ENCODE measurements around the gene LBH.
"Not testable (repeated sequence)": the region's sequence is repeated elsewhere in the genome, so short reads cannot be mapped to it uniquely, and the experiment has no call there.

The LBH gene

DNA sequence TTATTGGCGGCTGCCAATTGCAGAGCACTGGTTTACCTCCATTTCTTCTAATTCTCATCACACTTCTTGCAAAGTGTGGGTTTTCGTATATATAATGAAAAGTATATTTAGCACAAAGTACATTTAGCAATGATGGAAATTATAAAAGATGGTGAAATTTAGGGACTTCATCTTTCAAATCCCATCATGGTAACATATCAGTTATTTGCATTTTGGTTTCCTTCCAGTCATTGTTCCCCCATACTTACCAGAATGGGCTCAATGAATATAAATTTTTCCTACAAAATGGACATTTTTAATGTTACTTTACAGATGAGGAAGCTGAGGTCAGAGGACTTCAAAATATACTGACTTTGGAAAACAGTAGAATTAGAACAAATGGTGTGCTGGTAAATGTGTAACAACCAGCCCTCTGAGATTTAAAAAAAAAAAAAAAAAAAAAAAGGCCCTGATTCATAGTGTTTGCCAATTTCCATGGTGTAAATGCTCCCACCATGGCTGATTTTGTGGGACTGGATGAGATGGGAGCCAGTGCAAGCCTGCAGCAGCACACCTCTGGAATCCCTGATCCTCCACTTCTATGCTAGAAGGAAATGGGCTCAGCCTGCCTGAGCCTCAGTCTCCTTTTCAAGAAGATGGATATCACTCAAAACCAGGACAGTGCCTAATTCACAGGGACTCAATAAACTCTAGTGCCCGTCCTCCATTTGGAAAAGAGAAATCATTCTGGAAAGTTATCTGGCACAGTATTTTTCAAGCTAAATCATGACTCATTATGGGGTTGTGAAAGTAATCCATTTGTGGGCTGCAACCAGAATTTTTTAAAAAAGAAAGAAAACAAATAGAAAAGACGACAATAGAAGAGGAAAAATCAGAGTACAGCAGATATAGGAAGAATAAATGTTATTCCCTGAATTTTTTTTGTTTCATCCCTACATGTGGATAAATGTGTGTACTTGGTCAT, 34.0 kb downstream of the LBH start:
- H3K4me3 ChIP-seq (ENCODE audit: low read length) = peak overlapping the region; percentile 4; the same call in 1 of the 2 replicates
- TF ChIP-seq, protein P1, sequence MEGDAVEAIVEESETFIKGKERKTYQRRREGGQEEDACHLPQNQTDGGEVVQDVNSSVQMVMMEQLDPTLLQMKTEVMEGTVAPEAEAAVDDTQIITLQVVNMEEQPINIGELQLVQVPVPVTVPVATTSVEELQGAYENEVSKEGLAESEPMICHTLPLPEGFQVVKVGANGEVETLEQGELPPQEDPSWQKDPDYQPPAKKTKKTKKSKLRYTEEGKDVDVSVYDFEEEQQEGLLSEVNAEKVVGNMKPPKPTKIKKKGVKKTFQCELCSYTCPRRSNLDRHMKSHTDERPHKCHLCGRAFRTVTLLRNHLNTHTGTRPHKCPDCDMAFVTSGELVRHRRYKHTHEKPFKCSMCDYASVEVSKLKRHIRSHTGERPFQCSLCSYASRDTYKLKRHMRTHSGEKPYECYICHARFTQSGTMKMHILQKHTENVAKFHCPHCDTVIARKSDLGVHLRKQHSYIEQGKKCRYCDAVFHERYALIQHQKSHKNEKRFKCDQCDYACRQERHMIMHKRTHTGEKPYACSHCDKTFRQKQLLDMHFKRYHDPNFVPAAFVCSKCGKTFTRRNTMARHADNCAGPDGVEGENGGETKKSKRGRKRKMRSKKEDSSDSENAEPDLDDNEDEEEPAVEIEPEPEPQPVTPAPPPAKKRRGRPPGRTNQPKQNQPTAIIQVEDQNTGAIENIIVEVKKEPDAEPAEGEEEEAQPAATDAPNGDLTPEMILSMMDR (conservative IDR thresholded peaks at IDR 0.05; ENCODE audit: low read length) = no peak
- DNase-seq (ENCODE audit: low read depth) = peak; percentile 72

DNA sequence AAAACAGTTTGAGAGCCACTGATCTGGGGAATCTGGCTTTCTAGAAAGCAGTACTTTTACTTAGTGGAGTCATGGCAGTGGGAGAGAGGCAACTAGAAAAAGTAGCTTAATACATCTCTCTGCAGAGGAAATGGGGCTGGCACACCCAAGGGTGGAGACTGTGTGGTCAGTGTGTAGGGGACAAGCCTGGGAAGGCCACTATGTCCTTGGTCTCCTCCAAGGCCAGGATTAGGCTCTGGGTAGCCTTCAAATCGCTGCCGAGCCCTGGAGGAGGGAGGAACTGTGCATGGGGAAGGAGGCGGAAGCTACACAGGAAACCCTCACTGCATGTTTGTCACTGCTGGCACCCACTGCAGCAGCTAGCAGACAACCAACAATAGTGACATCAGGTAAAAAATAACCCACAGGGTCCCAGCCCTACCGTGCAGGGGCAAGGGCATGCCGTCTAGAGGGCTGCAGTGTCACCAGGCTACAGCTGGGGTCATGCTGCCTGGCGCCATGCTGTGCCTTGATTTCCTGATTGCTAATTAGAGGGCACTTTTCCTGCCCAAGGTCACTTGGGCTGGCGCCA, 34.8 kb downstream of the LBH start:
- TF ChIP-seq, protein P1 (conservative IDR thresholded peaks at IDR 0.05; ENCODE audit: low read length) = no peak
- peak overlapping the region; percentile 4; the same call in 1 of the 2 replicates for H3K4me3 ChIP-seq (ENCODE audit: low read length)
- no peak for DNase-seq (ENCODE audit: low read depth)

DNA sequence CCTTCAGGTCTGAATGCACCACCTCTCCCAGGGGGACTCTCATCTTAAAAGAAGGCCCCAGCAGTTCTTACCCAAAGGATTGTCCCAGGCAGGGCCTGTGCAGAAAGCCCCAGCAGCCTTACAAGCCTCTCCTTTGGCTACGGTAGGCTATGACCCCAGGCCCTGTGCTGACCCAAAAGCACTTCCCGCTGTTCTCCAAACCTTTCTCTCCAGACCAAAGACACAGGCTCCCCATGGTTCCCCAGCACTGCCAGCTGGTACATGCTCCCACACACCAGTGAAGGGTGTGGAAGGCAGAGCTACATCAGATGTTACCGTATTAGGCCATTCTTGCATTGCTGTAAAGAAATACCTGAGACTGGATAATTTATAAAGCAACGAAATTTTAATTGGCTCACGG, 35.4 kb downstream of the LBH start:
- TF ChIP-seq, protein P1 (conservative IDR thresholded peaks at IDR 0.05; ENCODE audit: low read length) = no peak
- no peak overlapping the region for H3K4me3 ChIP-seq (ENCODE audit: low read length)
- DNase-seq (ENCODE audit: low read depth) = no peak

DNA sequence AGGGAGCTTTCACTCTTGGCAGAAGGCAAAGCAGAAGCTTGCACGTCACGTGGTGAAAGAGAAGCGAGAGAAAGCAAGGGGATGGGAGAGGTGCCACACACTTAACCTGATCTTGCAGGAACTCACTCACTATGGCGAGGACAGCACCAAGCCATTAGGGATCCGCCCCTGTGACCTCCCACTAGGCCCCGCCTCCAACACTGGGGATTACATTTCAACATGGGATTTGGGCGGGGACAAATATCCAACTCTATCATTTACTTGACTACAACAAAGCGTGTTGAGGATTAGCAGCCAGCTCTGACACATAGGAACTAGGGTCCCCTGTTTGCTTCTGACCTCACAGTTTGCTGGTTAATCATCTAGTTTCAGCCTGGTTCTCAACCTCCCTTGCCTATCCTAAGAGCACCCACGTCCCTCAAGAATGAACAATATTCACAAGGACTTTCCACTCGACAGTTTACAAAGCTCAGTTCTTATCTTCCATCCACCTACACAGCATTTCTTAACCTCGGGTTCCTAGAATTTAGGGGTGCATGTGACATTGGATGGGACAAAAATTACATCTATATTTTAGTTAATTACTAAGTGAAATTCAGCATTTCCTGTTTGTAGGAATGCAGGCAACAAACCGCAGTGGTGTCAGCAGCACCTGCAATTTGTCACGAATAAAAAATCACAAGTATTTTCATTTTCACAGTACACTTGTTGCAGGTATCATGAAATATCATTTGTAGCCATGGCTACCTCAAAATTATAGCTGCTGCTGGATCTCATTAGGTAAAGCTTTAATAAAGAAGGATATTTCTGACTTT, 36.0 kb downstream of the LBH start:
- H3K4me3 ChIP-seq (ENCODE audit: low read length) = no peak overlapping the region
- DNase-seq (ENCODE audit: low read depth) = no peak
- TF ChIP-seq, protein P1 (conservative IDR thresholded peaks at IDR 0.05; ENCODE audit: low read length) = no peak

DNA sequence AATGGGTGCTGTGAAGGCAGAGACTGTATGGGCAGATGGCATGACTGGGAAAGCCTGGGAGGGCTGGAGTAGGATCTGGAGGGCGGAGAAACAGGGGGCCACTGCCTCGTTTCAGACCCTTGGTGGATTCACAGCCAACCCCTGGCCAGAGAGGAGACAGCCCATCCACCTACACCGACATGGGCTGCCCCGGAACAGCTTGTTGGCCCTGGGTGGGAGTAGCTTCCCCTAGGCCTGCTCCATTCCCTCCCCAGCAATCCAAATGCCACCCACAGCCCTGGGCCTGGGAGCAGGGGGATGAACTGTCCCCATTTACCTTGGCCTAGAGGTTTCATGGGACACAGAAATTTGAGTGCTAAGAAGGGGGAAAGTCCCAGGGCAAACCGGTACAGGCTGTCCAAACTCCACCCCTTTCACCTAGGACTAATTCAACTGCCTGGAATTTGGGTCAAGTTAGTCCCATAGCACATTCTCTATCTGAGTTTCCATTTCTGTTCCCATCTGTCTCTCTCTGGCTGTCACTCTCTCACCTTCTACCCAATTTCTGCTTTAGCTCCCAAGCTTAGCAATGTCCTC, 37.0 kb downstream of the LBH start:
- H3K4me3 ChIP-seq (ENCODE audit: low read length) = no peak overlapping the region
- DNase-seq (ENCODE audit: low read depth) = no peak
- TF ChIP-seq, protein P1 (conservative IDR thresholded peaks at IDR 0.05; ENCODE audit: low read length) = no peak

DNA sequence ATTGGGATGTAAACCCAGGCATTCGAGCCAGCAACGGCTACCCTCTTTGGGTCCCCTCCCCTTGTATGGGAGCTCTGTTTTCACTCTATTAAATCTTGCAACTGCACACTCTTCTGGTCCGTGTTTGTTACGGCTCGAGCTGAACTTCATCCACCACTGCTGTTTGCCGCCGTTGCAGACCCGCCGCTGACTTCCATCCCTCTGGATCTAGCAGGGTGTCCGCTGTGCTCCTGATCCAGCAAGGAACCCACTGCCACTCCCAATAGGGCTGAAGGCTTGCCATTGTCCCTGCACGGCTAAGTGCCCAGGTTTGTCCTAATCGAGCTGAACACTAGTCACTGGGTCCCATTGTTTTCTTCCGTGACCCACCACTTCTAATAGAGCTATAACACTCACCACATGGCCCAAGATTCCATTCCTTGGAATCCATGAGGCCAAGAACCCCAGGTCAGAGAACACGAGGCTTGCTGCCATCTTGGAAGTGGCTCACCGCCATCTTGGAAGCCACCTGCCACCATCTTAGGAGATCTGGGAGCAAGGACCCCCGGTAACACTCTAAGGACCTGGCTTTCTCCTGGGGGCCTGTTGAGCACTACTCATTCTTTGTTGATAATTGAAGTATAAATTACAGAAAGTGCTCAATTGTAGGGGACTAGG, 37.9 kb downstream of the LBH start:
- not testable (repeated sequence) for DNase-seq (ENCODE audit: low read depth); H3K4me3 ChIP-seq (ENCODE audit: low read length)

Data from AG10803 (cell line).